Measurements from ENCODE around the gene OR10Z1. TPM values are rescaled to one million over a fixed set of nuclear protein-coding genes. Genes with fewer than 3 reads are reported as not detected.

Gene OR10Z1
- total and polyA plus RNA-seq, 2 of the 8 experiments (the other 6 are each of a cell fraction or from before 2014, with no cell fraction given) = not detected

DNA sequence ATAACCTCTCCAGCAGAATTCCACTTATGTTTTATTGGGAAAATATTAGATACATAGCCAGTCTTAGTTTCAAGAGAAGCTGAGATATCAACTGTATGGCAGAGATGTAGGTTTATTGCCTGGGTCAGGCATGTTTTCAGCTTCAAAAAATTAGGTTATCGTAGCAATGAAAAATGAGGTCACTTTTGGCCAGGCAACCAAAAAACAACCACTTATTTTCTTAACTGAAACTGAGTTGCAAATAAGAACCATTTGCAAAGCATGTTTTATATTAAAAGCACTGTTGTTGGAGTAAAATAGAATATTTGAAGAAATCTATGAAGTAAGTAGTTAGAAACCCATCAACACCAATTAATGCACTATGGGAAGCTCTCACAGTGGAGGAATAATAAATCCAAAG lies 45.4 kb upstream of the OR10Z1 start:
- CTCF ChIA-PET (ENCODE audit: partially characterized antibody) = interaction anchor here (1.2 kb wide), 1 partner anchor 8 kb away, joined by 3 read pairs; no protein-coding TSS in a partner anchor
- POLR2A ChIA-PET (ENCODE audit: partially characterized antibody) = no interaction called here
- Histone ChIP-seq H3K14ac (ENCODE audit: insufficient read length) (no peak overlapping the region), H3K4me2 (ENCODE audit: insufficient read depth in 1 of 2, low read depth in 2 of 2, low read length in 2 of 2) (no peak overlapping the region), H2BK5ac (ENCODE audit: low read depth, low read length) (no peak overlapping the region), H3K23me2 (ENCODE audit: low read depth, low read length) (no peaks in the 10 kb centered on the region), H3K79me1 (ENCODE audit: low read depth, low read length) (no peaks in the 10 kb centered on the region), H2BK120ac (replicated peaks; ENCODE audit: low read depth, low read length) (no peak overlapping the region), H2BK20ac (ENCODE audit: low read length) (no peak overlapping the region), H2BK15ac (ENCODE audit: low read length) (no peak overlapping the region), H2AFZ (ENCODE audit: low read length) (no peak overlapping the region), H2AK5ac (ENCODE audit: low read depth, low read length) (no peak overlapping the region), H3K4me3 (ENCODE audit: extremely low read depth in 1 of 4, insufficient read depth in 2 of 4, low read depth in 3 of 4, low read length in 4 of 4) (no peak overlapping the region), H3K9ac (replicated peaks in 1 of 4; ENCODE audit: extremely low read depth in 1 of 4, low read depth in 3 of 4, low read length in 3 of 4) (no peak overlapping the region), H4K91ac (replicated peaks; ENCODE audit: insufficient read length, low read length) (no peak overlapping the region), H3K23ac (ENCODE audit: insufficient read length) (no peak overlapping the region), H3K9me3 (ENCODE audit: insufficient read depth in 2 of 2, low read depth in 1 of 2, low read length in 1 of 2) (peaks cover 0 to 2% of the 10 kb centered on the region in 2 experiments; a peak in 1 of 4 replicates), H4K20me1 (replicated peaks in 1 of 2; ENCODE audit: control insufficient read depth in 1 of 2, insufficient read depth in 2 of 2, low read length in 2 of 2) (no peaks in the 10 kb centered on the region), H3K4me1 (replicated peaks in 1 of 4; ENCODE audit: control insufficient read depth in 3 of 4, insufficient read depth in 4 of 4, low read length in 3 of 4) (no peaks in the 10 kb centered on the region), H3K27ac (ENCODE audit: low read depth, low read length) (no peak overlapping the region), H3K18ac (ENCODE audit: extremely low read depth, low read length) (no peak overlapping the region), H2BK12ac (ENCODE audit: low read depth, low read length) (no peak overlapping the region), H4K5ac (ENCODE audit: insufficient read length, low read depth, low read length) (no peak overlapping the region), H3K56ac (replicated peaks; ENCODE audit: insufficient read length, low read depth, low read length) (no peak overlapping the region), H4K8ac (ENCODE audit: extremely low read depth, insufficient read depth, low read length) (no peak overlapping the region), H3K36me3 (ENCODE audit: control insufficient read depth in 2 of 4, insufficient read depth in 4 of 4, low read length in 3 of 4) (no peaks in the 10 kb centered on the region), H3K27me3 (replicated peaks in 1 of 4; ENCODE audit: control insufficient read depth in 3 of 4, extremely low read depth in 1 of 4, insufficient read depth in 3 of 4, low read length in 3 of 4) (no peaks in the 10 kb centered on the region), H3K4ac (replicated peaks; ENCODE audit: insufficient read length, low read depth, low read length) (no peak overlapping the region), H3K79me2 (ENCODE audit: control insufficient read depth in 1 of 2, insufficient read depth in 2 of 2, low read length in 2 of 2) (no peaks in the 10 kb centered on the region)
- DNase-seq (ENCODE audit: low read depth in 1 of 2, low spot score in 2 of 2) (no peak), FAIRE-seq (no peak)
- TF ChIP-seq, protein P1, sequence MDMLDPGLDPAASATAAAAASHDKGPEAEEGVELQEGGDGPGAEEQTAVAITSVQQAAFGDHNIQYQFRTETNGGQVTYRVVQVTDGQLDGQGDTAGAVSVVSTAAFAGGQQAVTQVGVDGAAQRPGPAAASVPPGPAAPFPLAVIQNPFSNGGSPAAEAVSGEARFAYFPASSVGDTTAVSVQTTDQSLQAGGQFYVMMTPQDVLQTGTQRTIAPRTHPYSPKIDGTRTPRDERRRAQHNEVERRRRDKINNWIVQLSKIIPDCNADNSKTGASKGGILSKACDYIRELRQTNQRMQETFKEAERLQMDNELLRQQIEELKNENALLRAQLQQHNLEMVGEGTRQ (IDR thresholded peaks at IDR 0.05; ENCODE audit: low read length) = no peak
- WGBS, 2 experiments (ENCODE audit: extremely low coverage in 1 of 2, insufficient coverage in 1 of 2, insufficient read length in 1 of 2, insufficient replicate concordance in 2 of 2, low coverage in 1 of 2, low lambda C conversion rate in 2 of 2, missing lambda C conversion rate in 1 of 2) = 91% methylated on average over 1 of the region's 1 CpG; no CpG with 5 or more reads in 1 of the 2 experiments
